Measurements from ENCODE around the gene HMOX1.

DNA sequence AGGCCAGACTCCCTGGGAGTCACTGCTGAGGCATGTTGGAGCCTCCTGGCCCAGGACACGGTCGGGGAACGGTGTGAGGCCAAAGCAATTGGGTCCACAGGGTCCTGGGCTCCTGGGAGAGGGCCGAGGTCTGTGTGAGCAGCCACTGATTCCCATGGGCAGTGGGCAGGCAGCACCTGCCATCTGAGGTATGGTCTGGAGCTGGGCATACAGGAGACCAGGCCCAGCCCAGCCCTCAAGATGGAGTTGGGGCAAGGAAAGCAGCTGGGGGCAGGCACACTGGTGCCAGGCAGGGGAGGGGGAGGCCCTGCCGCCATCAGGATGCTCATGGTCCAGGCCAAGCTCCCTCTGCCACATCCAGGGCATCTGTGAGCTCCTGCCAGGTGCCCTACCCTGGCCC lies 32.2 kb upstream of the HMOX1 start:
- TF ChIP-seq, protein P1, sequence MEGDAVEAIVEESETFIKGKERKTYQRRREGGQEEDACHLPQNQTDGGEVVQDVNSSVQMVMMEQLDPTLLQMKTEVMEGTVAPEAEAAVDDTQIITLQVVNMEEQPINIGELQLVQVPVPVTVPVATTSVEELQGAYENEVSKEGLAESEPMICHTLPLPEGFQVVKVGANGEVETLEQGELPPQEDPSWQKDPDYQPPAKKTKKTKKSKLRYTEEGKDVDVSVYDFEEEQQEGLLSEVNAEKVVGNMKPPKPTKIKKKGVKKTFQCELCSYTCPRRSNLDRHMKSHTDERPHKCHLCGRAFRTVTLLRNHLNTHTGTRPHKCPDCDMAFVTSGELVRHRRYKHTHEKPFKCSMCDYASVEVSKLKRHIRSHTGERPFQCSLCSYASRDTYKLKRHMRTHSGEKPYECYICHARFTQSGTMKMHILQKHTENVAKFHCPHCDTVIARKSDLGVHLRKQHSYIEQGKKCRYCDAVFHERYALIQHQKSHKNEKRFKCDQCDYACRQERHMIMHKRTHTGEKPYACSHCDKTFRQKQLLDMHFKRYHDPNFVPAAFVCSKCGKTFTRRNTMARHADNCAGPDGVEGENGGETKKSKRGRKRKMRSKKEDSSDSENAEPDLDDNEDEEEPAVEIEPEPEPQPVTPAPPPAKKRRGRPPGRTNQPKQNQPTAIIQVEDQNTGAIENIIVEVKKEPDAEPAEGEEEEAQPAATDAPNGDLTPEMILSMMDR (IDR thresholded peaks at IDR 0.05 in 4 of 5, conservative IDR thresholded peaks at IDR 0.05 in 1 of 5), result no peak
- no peak for TF ChIP-seq POLR2A (IDR thresholded peaks at IDR 0.05)
